ENCODE results near the gene PLA2G2A. TPM values are rescaled to one million over a fixed set of nuclear protein-coding genes. Genes with fewer than 3 reads are reported as not detected.
"Not testable (repeated sequence)": the region's sequence is repeated elsewhere in the genome, so short reads cannot be mapped to it uniquely, and the experiment has no call there.

PLA2G2A gene, protein sequence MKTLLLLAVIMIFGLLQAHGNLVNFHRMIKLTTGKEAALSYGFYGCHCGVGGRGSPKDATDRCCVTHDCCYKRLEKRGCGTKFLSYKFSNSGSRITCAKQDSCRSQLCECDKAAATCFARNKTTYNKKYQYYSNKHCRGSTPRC
- 12.3 TPM for total RNA-seq (ENCODE audit: insufficient read depth, low replicate concordance)

DNA sequence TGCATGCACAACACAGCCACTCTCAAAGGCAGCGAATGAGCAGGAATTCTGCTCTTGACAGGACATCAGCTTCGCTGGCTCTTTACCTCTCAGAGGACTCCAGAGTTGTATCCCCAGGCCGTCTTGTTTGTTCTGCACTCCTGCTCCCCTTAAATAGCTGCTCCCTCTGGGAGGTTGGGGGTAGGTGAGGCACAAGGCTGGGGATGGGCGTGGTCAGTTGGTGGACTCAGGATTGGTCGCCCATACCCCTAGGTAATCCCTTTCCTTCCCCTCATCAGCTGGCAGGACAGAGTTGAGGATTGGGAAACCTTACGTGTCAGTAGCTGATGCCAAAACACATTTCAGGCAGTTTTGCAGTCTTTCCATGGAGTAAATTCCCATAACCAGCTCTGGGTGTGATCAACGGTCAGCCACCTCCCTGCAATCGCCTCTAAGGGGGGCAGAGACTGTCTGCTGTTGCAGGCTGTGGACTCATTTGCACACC, at the start of gene PLA2G2A:
TSS of gene PLA2G2A (minus strand) at position 125 of the 484 bp plus-strand sequence. CDS start 845 bp downstream, outside the sequence.
- DNase-seq (ENCODE audit: low spot score): peak; percentile 65

DNA sequence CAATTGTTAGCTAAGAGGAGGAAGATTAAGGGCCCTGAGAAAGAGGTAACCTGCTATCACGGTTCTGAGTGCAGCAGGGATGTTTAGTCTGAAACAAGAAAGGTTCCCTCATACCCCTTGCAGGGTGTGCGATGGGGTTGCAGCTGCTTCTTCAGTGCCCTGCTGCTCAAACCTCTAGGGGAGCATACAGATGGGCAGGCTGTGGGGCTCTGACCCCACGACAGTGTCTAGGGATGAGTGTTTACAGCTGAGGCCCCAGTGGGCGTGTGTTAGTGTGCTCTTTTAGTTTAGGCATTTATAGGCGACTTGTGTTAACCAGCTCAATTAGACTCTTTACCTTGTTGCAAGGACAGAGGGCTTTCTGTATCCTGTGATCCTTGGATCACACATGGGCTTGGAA, 49.3 kb upstream of the PLA2G2A start:
- no peak for DNase-seq (ENCODE audit: low spot score)

DNA sequence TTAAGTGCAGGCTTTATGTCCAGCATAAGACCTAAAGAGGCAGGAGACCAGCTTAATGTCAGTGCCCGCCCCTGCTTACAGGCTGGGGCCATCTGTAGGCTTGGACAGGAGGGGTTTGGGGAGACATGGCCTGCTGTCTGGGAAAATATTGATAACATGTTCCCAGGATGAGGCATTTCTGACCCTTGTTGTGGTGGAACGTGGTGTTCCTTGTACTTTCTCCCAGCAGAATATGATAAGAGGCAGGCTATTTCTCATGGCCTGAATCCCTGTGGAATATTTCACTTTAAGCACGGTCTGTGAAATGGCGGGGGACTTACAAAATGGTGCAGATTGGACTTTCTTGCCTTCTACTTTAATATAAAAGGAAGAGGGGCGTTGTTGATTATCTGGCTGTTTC, 48.7 kb upstream of the PLA2G2A start:
- DNase-seq (ENCODE audit: low spot score): peak; percentile 58

DNA sequence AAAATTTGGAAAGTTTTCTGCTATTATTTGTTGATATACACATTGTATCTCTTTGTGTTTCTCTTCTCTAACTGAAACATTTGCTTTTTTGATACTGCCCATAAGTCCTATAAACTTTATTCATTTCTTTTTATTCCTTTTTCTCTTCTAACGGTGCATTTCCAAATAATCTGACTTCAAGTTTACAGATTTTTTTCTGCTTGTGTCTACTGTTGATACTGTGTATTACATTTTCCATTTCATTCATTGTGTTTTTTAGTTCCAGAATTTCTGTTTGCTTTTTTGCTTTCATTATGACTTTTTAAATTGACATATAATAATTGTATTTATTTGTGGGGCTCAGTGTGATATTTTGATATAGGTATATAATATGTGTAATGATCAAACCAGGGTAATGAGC, 38.3 kb upstream of the PLA2G2A start:
- no peak for DNase-seq (ENCODE audit: low spot score)

DNA sequence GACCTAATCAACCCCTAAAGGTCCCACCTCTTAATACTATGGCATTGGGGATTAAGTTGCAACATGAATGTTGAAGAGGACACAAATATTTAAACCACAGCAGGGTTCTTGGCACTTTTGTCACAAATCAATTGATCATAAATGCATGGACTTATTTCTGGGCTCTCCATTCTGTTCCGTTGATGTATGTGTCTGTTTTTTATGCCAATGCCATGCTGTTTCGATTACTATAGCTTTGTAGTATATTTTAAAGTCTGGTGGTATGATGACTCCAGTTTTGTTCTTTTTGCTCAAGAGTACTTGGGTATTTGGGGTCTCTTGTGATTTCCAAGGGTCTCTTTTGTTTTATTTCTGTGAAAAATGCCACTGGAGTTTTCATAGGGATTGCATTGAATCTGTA, 34.7 kb upstream of the PLA2G2A start:
- DNase-seq (ENCODE audit: low spot score): no peak

DNA sequence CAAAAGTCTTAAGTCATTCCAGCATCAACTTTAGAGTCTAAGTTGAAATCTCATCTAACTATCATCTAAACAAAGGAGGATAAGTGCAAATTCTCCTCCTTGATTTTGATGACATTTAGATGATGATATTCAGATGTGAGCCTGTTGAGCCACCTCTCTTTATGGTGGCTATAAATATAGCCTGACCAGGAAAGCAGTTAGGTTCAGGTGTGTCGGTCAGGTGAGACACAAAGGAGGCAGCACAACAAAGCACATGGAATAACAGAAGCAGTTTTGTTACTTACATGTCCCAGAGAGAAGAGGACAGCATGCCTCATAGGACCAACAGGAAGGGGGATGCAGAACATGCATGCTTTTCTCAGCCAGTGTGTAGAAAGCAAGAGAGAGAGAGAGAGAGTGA, 30.6 kb upstream of the PLA2G2A start:
- no peak for DNase-seq (ENCODE audit: low spot score)

DNA sequence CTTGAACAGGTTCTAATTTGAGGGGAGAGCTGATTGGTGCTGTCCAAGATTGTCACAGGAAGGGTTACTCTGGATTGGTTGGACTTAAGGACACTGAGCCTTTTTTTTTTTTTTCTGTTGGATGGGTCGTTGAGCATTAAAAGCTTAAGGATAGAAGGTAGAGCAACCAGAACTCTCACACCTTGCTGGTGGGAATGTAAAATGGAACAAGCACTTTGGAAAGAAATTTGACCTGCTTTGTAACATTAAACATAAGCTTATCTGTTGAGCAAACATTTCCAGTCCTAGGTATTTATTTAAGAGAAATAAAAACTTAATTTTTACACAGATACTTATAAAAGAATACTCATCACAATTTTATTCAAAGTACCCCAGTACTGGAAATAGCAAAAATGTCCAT, 29.8 kb upstream of the PLA2G2A start:
- DNase-seq (ENCODE audit: low spot score): no peak

GRCh38 chr1:20008391-20008841, 29.0 kb upstream of the PLA2G2A start:
- peak; percentile 91 for DNase-seq (ENCODE audit: low spot score)

- DNase-seq (ENCODE audit: low spot score): not testable (repeated sequence)
These were observed 19.4 kb upstream of the PLA2G2A start for GRCh38 chr1:19998823-19999222.

- no peak for DNase-seq (ENCODE audit: low spot score)
These were observed 11.3 kb upstream of the PLA2G2A start for GRCh38 chr1:19990689-19991088.

GRCh38 chr1:19990182-19990582, 10.8 kb upstream of the PLA2G2A start:
- not testable (repeated sequence) for DNase-seq (ENCODE audit: low spot score)

- DNase-seq (ENCODE audit: low spot score): peak; percentile 91
These were observed 9.0 kb upstream of the PLA2G2A start for GRCh38 chr1:19988267-19989006.

DNA sequence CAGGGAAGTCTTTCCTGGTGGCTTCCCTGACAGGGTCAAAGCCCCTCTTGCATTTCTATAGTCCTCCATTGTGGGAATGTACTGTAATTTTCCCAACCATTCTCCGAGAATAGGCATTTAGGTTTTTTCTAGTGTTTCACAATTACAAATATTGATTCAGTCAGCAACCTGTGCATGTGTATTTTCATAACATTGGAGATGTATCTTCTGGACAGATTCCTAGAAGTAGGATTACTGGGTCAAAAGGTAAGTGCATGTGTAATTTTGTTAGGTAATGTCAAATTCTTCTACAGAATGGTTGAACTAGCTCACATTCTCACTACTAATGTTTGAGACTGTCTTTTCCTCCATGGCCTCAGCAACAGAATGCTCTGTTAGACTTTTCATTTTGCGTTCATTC, 8.3 kb upstream of the PLA2G2A start:
- no peak for DNase-seq (ENCODE audit: low spot score)

DNA sequence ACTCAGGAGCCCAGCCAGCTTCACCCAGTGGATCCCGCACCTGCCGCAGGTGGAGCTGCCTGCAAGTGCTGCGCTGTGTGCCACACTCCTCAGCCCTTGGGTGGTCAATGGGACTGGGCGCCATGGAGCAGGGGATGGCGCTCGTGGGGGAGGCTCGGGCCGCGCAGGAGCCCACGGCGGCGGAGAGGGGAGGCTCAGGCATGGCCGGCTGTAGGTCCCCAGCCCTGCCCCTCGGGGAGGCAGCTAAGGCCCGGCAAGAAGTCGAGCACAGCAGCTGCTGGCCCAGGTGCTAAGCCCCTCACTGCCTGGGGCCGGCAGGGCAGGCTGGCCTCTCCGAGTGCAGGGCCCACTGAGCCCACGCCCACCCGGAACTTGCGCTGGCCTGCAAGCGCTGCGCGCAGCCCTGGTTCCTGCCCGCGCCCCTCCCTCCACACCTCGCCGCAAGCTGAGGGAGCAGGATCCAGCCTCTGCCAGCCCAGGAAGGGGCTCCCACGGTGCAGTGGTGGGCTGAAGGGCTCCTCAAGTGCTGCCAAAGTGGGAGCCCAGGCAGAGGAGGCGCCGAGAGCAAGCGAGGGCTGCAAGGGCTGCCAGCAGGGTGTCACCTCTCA, 5.1 kb upstream of the PLA2G2A start:
- not testable (repeated sequence) for DNase-seq (ENCODE audit: low spot score)

DNA sequence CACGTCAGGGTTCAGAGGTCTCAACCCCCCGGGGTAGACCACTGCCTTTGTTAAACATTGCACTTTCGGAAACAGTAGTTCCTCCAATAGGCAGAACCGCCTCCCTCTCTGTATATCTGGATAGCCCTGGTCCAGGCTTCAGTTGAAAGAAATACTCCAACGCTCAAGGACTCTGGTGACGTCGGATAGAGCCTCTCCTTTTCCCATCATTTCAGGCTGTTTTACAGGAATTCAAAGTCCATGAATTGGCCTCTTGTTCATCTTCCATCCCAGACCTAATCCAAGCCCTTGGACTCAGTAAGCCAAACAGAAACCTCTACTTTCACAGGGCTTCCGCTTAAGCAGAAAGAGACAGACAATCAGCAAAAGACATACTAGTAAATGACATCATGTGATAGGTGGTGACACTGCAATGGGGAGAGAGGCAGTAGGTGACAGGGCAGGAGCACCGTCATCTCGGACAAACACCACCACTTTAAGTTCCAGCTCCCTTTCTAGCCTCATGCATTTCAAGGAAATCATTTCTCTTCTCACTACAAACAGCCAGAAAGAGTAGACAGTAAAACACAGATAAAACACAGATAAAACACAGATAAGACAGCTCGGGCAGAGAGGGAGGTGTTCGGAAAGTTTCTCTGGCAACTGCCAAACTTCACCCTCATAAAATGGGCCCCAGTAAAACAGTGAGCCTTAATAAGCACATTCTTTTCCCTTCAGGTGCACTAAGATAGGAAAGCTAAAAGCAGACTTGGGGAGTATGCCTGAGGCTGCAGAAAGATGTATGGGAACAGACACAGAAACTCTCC, 2.3 kb upstream of the PLA2G2A start:
- peak; percentile 70 for DNase-seq (ENCODE audit: low spot score)

GRCh38 chr1:19981170-19981506, 1.7 kb upstream of the PLA2G2A start:
- no peak for DNase-seq (ENCODE audit: low spot score)

DNA sequence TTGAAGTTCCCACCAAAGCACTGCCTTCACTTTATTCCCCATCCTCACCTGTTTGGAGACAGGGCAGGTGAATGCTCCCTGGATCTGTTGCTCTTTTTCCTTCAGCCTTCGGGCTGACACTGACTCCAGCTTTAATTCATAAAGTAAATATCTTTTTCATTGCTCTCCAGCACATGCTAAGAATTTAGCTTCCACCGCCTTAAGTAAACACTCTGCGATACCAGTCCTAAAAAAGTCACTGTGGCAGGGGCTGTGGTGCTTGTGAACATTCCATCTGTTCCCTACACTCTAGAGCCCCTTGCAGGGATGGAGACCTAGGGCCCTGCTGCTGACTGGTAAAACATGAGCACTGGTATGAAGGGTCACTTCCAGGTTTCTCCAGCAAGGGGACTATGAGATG, 896 bp upstream of the PLA2G2A start:
- no peak for DNase-seq (ENCODE audit: low spot score)

- DNase-seq (ENCODE audit: low spot score): no peak
These were observed 1.3 kb downstream of the PLA2G2A start for GRCh38 chr1:19978143-19978542.

- DNase-seq (ENCODE audit: low spot score): no peak
These were observed 3.0 kb downstream of the PLA2G2A start for GRCh38 chr1:19976317-19977003.

DNA sequence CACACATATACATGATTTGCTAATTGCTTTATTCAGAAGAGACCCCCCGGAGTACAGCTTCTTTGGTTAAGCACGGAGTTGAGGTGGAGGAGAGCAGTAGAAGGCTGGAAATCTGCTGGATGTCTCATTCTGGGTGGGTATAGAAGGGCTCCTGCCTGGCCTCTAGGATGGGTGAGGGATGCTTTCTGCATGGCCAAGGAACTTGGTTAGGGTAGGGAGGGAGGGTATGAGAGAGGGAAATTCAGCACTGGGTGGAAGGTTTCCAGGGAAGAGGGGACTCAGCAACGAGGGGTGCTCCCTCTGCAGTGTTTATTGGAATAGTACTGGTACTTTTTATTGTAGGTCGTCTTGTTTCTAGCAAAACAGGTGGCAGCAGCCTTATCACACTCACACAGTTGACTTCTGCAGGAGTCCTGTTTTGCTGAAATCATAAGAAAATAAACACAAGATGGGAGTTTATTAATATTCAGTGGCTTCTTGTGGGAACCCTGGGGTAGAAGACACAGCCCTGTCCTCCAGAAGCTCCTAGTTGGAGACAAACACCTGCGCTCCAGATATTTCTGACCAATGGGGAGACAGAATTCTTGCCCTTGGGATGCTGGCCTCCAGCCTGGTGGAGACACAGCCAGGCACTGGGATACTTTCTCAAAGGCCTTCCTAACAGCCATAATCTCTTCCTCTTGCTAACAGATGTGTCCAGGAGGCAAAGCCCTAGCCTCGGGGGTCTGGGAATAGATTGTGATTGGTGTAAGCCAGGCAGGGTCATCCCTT, 3.8 kb downstream of the PLA2G2A start:
- DNase-seq (ENCODE audit: low spot score): no peak

All from umbilical cord (tissue), 2 donors.